ENCODE results near the gene TES. TPM values are rescaled to one million over a fixed set of nuclear protein-coding genes. Genes with fewer than 3 reads are reported as not detected.

Gene TES
- polyA plus RNA-seq, 1 experiment: 93.2 TPM

DNA sequence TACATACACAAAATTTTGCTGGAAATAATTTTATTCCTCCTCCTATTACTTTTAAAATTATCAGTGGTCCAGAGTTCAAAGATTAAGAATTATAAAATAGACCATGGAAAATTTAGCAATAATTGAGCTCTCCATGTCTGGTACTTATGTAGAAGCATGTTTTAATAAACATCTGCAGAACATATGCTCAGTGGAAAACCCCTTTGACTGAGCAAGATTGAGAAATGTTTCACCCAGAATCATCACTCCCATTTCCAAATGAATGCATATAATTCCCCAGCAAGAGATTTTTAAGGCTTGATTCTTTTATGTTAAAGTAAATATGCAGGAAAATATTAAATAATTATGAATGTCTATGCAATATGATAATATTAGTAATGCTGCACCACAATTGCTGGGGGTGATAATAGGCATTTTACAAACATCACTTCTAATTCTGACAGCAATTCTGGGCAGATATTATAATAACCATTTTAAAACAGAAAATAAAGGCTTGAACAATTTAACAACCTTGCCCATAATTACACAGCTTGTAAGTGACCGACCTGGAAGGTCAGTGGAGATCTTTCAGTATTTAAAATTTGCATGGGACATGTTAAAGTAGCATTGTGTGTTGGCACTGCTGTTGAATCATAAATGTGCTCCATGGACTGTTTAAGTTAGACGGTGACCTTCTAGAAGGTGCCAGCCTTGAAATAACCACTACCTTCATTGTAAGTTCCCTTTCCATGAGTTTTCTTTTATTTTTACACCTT is 45.6 kb upstream of the TES start:
- 0 out of 2 replicates have a peak, but pooled peaks cover 1% of the 10 kb centered on the region for H3K27me3 ChIP-seq (ENCODE audit: control insufficient read depth, insufficient read depth, low read length)
- no peaks in the 10 kb centered on the region for H3K36me3 ChIP-seq (ENCODE audit: control insufficient read depth, insufficient read depth, low read length)
- CTCF ChIA-PET: interaction anchor here (1.0 to 1.6 kb wide), 2 partner anchors 9 to 16 kb away, joined by 3 to 5 read pairs; no protein-coding TSS in a partner anchor
- no peak for DNase-seq (ENCODE audit: low read depth)
- TF ChIP-seq, protein P1, sequence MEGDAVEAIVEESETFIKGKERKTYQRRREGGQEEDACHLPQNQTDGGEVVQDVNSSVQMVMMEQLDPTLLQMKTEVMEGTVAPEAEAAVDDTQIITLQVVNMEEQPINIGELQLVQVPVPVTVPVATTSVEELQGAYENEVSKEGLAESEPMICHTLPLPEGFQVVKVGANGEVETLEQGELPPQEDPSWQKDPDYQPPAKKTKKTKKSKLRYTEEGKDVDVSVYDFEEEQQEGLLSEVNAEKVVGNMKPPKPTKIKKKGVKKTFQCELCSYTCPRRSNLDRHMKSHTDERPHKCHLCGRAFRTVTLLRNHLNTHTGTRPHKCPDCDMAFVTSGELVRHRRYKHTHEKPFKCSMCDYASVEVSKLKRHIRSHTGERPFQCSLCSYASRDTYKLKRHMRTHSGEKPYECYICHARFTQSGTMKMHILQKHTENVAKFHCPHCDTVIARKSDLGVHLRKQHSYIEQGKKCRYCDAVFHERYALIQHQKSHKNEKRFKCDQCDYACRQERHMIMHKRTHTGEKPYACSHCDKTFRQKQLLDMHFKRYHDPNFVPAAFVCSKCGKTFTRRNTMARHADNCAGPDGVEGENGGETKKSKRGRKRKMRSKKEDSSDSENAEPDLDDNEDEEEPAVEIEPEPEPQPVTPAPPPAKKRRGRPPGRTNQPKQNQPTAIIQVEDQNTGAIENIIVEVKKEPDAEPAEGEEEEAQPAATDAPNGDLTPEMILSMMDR (IDR thresholded peaks at IDR 0.05; ENCODE audit: insufficient read depth, low read depth, low read length): no peak
- no peak overlapping the region for H3K4me3 ChIP-seq (ENCODE audit: low read depth, low read length)
- POLR2A ChIA-PET: interaction anchor here (0.6 kb wide), 2 partner anchors 9 to 55 kb away, joined by 3 read pairs; no protein-coding TSS in a partner anchor

DNA sequence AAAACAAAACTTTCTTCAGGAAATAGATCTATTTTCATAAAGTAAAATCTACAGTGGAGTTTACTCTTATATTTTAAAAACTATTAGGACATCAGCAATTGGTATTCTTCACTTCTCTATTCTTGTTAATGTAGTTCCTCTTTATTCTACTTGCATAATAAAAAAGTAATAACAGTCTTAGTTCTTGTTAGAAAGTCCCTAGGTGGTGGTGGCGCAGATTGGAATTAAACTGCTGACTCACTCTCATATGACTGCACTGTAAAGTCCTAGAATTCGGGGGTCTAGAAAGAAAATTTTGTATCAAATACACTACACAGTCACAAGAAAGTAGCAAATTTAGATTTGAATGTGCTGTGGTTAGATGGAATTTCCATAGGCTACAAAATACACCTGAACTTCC is 44.6 kb upstream of the TES start:
- ChIA-PET POLR2A (no interaction called here), CTCF (interaction anchor here (1.3 kb wide), 1 partner anchor 27 kb away, joined by 3 read pairs; no protein-coding TSS in a partner anchor)
- Histone ChIP-seq H3K36me3 (ENCODE audit: control insufficient read depth, insufficient read depth, low read length) (no peaks in the 10 kb centered on the region), H3K4me3 (ENCODE audit: low read depth, low read length) (no peak overlapping the region), H3K27me3 (ENCODE audit: control insufficient read depth, insufficient read depth, low read length) (0 out of 2 replicates have a peak, but pooled peaks cover 1% of the 10 kb centered on the region)
- TF ChIP-seq, protein P1 (IDR thresholded peaks at IDR 0.05; ENCODE audit: insufficient read depth, low read depth, low read length): no peak
- DNase-seq (ENCODE audit: low read depth): no peak

DNA sequence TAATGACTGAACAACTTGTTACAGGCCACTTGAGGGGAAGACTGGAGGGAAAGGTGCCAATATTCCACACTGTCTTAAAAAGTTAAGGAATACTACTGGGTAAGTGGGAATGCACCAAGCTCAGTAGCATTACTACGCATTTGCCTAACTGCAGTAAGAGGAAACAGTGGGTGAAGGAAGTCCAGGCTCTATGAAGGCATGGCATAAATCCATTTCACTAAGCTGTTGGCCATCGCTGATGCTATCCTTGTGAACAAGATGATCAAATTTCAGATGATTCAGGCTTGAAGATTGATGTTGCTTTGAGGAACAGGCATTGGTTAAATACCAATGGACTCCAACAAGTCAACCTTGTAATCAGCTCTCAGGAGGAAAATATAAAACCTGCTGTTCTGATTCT is 44.2 kb upstream of the TES start:
- no peak for DNase-seq (ENCODE audit: low read depth)
- CTCF ChIA-PET: interaction anchor here (1.3 to 1.6 kb wide), 2 partner anchors 28 to 76 kb away, joined by 3 read pairs; no protein-coding TSS in a partner anchor
- TF ChIP-seq, protein P1 (IDR thresholded peaks at IDR 0.05; ENCODE audit: insufficient read depth, low read depth, low read length): no peak
- POLR2A ChIA-PET: no interaction called here
- Histone ChIP-seq H3K36me3 (ENCODE audit: control insufficient read depth, insufficient read depth, low read length) (no peaks in the 10 kb centered on the region), H3K4me3 (ENCODE audit: low read depth, low read length) (no peak overlapping the region), H3K27me3 (ENCODE audit: control insufficient read depth, insufficient read depth, low read length) (0 out of 2 replicates have a peak, but pooled peaks cover 1% of the 10 kb centered on the region)

DNA sequence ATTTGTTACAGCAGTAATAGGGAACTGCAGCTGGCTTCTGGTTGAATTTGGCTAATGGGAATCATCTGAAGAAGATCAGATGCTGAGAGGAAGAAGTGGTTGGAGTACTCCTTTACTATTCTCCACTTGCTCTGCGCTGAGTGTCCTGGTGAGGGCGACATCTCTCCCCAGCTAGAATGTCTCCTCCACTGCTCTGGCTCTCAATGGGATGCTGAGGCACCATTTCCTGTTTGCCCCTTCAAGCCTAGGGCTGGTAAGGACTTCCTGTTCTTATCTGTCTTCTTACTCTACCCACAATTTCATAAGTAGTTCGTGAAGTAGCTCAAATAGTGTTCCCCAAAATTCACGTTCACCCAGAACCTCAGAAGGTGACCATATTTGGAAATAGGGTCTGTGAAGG is 43.2 kb upstream of the TES start:
- DNase-seq (ENCODE audit: low read depth): no peak
- ChIA-PET CTCF (interaction anchor here (0.6 to 1.6 kb wide), 6 partner anchors 9 to 75 kb away, joined by 3 to 5 read pairs (median 3); no protein-coding TSS in a partner anchor), POLR2A (interaction anchor here (0.6 kb wide), 1 partner anchor 335 kb away, joined by 3 read pairs; no protein-coding TSS in a partner anchor)
- TF ChIP-seq, protein P1 (IDR thresholded peaks at IDR 0.05; ENCODE audit: insufficient read depth, low read depth, low read length): no peak
- no peak overlapping the region for H3K4me3 ChIP-seq (ENCODE audit: low read depth, low read length)
- 0 out of 2 replicates have a peak, but pooled peaks cover 1% of the 10 kb centered on the region for H3K27me3 ChIP-seq (ENCODE audit: control insufficient read depth, insufficient read depth, low read length)
- no peaks in the 10 kb centered on the region for H3K36me3 ChIP-seq (ENCODE audit: control insufficient read depth, insufficient read depth, low read length)

DNA sequence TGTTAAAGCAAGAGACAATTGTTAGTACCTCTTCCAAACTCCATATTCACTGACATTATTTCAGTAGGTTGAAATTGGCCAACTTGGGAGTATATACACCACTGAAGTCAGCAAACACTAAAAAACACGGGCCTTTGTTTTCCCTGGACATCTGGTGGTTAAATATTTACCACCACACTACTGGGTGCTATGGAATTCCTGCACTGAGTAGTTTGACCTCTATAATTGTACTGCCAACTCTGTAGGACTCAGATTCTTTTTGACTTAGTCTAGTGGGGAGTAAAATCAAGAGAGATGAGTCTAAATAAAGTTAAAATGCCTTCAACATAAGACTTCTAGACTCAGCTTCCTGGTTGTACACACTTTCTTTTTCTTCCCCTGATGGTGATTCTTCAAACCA is 41.3 kb upstream of the TES start:
- DNase-seq (ENCODE audit: low read depth): no peak
- ChIA-PET CTCF (interaction anchor here (0.6 to 6.3 kb wide), 4 partner anchors 12 to 81 kb away, joined by 5 to 71 read pairs (median 10); no protein-coding TSS in a partner anchor), POLR2A (no interaction called here)
- H3K27me3 ChIP-seq (ENCODE audit: control insufficient read depth, insufficient read depth, low read length): no peaks in the 10 kb centered on the region
- TF ChIP-seq, protein P1 (IDR thresholded peaks at IDR 0.05; ENCODE audit: insufficient read depth, low read depth, low read length): no peak
- no peaks in the 10 kb centered on the region for H3K36me3 ChIP-seq (ENCODE audit: control insufficient read depth, insufficient read depth, low read length)
- H3K4me3 ChIP-seq (ENCODE audit: low read depth, low read length): no peak overlapping the region
